Liver (tissue), 9 donors: ENCODE results near the gene TNFRSF17. TPM values are rescaled to one million over a fixed set of nuclear protein-coding genes. Genes with fewer than 3 reads are reported as not detected.

ENCODE experiments used
- DNase-seq: peaks from one replicate; pipeline ENCODE4 v3.0.0-alpha.2; 2017; ENCODE audit warnings: low spot score
- H3K27ac ChIP-seq, 2 donors: one replicate each; pipeline ENCODE4 v1.7.0; 2013; ENCODE audit warnings: inconsistent platforms in 2 of 2, low read length in 2 of 2, control low read depth in 1 of 2, low read depth in 1 of 2, mild to moderate bottlenecking in 1 of 2
- H3K27me3 ChIP-seq, 4 donors: one replicate each; pipeline versions ENCODE4 v1.6.1 to v1.7.0; 2013; ENCODE audit warnings: low read length in 3 of 4, inconsistent platforms in 1 of 4, mild to moderate bottlenecking in 1 of 4, moderate library complexity in 1 of 4; ENCODE audit not compliant: control insufficient read depth in 4 of 4, insufficient read depth in 4 of 4
- H3K36me3 ChIP-seq, 4 donors: one replicate each; pipeline versions ENCODE4 v1.6.1 to v1.7.0; 2013; ENCODE audit warnings: low read length in 3 of 4, mild to moderate bottlenecking in 3 of 4, low read depth in 1 of 4, moderate library complexity in 1 of 4; ENCODE audit not compliant: control insufficient read depth in 4 of 4, insufficient read depth in 3 of 4
- H3K4me1 ChIP-seq, 4 donors: one replicate each; pipeline versions ENCODE4 v1.6.1 to v1.7.0; 2013; ENCODE audit warnings: low read length in 3 of 4, mild to moderate bottlenecking in 3 of 4, moderate library complexity in 1 of 4; ENCODE audit not compliant: control insufficient read depth in 4 of 4, insufficient read depth in 4 of 4
- H3K4me3 ChIP-seq, 3 donors: one replicate each; pipeline versions ENCODE4 v1.6.1 to v1.7.0; 2013; ENCODE audit warnings: low read length in 3 of 3, control low read depth in 1 of 3, low read depth in 1 of 3, mild to moderate bottlenecking in 1 of 3
- H3K9ac ChIP-seq, 2 donors: one replicate each; pipeline ENCODE4 v1.7.0; 2013; ENCODE audit warnings: low read length in 2 of 2, mild to moderate bottlenecking in 2 of 2, moderate library complexity in 2 of 2, control low read depth in 1 of 2, low read depth in 1 of 2
- H3K9me3 ChIP-seq, 4 donors: one replicate each; pipeline versions ENCODE4 v1.6.1 to v1.7.0; 2013; ENCODE audit warnings: low read length in 3 of 4; ENCODE audit not compliant: control insufficient read depth in 4 of 4
- ATF3 ChIP-seq: IDR thresholded peaks from 2 replicates; pipeline ENCODE4 v1.6.1; 2016; ENCODE audit warnings: antibody characterized with exemption
- CTCF ChIP-seq: fragments of 150-350 bp; IDR thresholded peaks from 2 replicates; pipeline ENCODE4 v1.5.1; 2017; ENCODE audit warnings: improper control_type of control experiment, low read depth, low read length; ENCODE audit not compliant: missing input control
- EGR1 ChIP-seq, 2 donors: IDR thresholded peaks; 2 replicates each; pipeline ENCODE4 v1.6.1; 2016 to 2018; ENCODE audit warnings: antibody characterized with exemption in 2 of 2, low read depth in 2 of 2
- FOXA1 ChIP-seq: IDR thresholded peaks from 2 replicates; pipeline ENCODE4 v1.6.1; 2016; ENCODE audit warnings: antibody characterized with exemption
- FOXA2 ChIP-seq: IDR thresholded peaks from 2 replicates; pipeline ENCODE4 v1.6.1; 2016; ENCODE audit warnings: antibody characterized with exemption
- GABPA ChIP-seq, 2 donors: IDR thresholded peaks in 1 of 2; conservative IDR thresholded peaks in 1 of 2; 2 replicates each; pipeline ENCODE4 v1.6.1; 2016; ENCODE audit warnings: antibody characterized with exemption in 2 of 2, mild to moderate bottlenecking in 1 of 2, moderate library complexity in 1 of 2
- HNF4A ChIP-seq, 2 donors: conservative IDR thresholded peaks; 2 replicates each; pipeline ENCODE4 v1.6.1; 2016; ENCODE audit warnings: antibody characterized with exemption in 2 of 2, mild to moderate bottlenecking in 2 of 2
- HNF4G ChIP-seq: IDR thresholded peaks from 2 replicates; pipeline ENCODE4 v1.6.1; 2016; ENCODE audit warnings: antibody characterized with exemption
- JUND ChIP-seq, 2 donors: IDR thresholded peaks; 2 replicates each; pipeline ENCODE4 v1.6.1; 2016; ENCODE audit warnings: antibody characterized with exemption in 2 of 2
- MAX ChIP-seq: IDR thresholded peaks from 2 replicates; pipeline ENCODE4 v1.6.1; 2016; ENCODE audit warnings: antibody characterized with exemption
- NR2F2 ChIP-seq: IDR thresholded peaks from 2 replicates; pipeline ENCODE4 v1.6.1; 2016; ENCODE audit warnings: antibody characterized with exemption
- RAD21 ChIP-seq, 2 donors: IDR thresholded peaks; 2 replicates each; pipeline ENCODE4 v1.6.1; 2016; ENCODE audit warnings: antibody characterized with exemption in 2 of 2, mild to moderate bottlenecking in 2 of 2
- REST ChIP-seq: IDR thresholded peaks from 2 replicates; pipeline ENCODE4 v1.6.1; 2016; ENCODE audit warnings: antibody characterized with exemption, mild to moderate bottlenecking
- RXRA ChIP-seq, 2 donors: IDR thresholded peaks; 2 replicates each; pipeline ENCODE4 v1.6.1; 2017 to 2018; ENCODE audit warnings: antibody characterized with exemption in 2 of 2, mild to moderate bottlenecking in 1 of 2
- SP1 ChIP-seq: IDR thresholded peaks from 2 replicates; pipeline ENCODE4 v1.6.1; 2018; ENCODE audit warnings: antibody characterized with exemption, mild to moderate bottlenecking
- TAF1 ChIP-seq: conservative IDR thresholded peaks from 2 replicates; pipeline ENCODE4 v1.6.1; 2016; ENCODE audit warnings: antibody characterized with exemption, mild to moderate bottlenecking
- YY1 ChIP-seq: IDR thresholded peaks from 2 replicates; pipeline ENCODE4 v1.6.1; 2016; ENCODE audit warnings: antibody characterized with exemption, mild to moderate bottlenecking
- ZBTB33 ChIP-seq: IDR thresholded peaks from 2 replicates; pipeline ENCODE4 v1.6.1; 2016; ENCODE audit warnings: antibody characterized with exemption
- WGBS: extraction: QIAGEN DNeasy Blood & Tissue Kit; methylation state at CpG from one replicate; pipeline ENCODE4 v1.1.7; 2013; 5-methylcytosine and 5-hydroxymethylcytosine counted together
- polyA plus RNA-seq, 2 donors: library from polyadenylated mRNA; stranded (reverse) in 1 of 2; unstranded in 1 of 2; fragments of 200-250 nt in 1 of 2; fragments of >200 nt in 1 of 2; fragmentation: Nextera tagmentation in 1 of 2; extraction: Ambion mirVana in 1 of 2; gene quantifications; one replicate each; pipeline versions ENCODE4 v1.2.1 to v1.2.3, GENCODE V29; 2013 to 2015
- total RNA-seq, 2 donors: library from RNA; depleted of rRNA; stranded (reverse); fragments of >200 nt; gene quantifications; one replicate each; pipeline ENCODE4 v1.2.3, GENCODE V29; 2014
- donor health status: healthy.
- donor health status: healthy.
- donor health status: healthy.
- donor health status: healthy.
- donor health status: healthy.

TNFRSF17 gene
- total and polyA plus RNA-seq, 4 donors, result 0.17 to 2.6 (median 0.28) TPM; not detected in 1

GRCh38 chr16:11992008-11992584 lies 27.1 kb downstream of the TNFRSF17 start (continued):
- TF ChIP-seq CTCF (no peak), FOXA1 (no peak)

GRCh38 chr16:11992586-11993524 lies 27.8 kb downstream of the TNFRSF17 start:
- H3K9ac ChIP-seq, result no peak overlapping the region
- no peak overlapping the region for H3K4me3 ChIP-seq
- WGBS, result 96% methylated on average over 16 of the region's 16 CpGs
- TF ChIP-seq JUND (IDR thresholded peaks at IDR 0.05) (no peak), YY1 (no peak), SP1 (no peak), ZBTB33 (no peak), GABPA (IDR thresholded peaks at IDR 0.05 in 1 of 2, conservative IDR thresholded peaks at IDR 0.05 in 1 of 2) (no peak), MAX (no peak), TAF1 (no peak), EGR1 (IDR thresholded peaks at IDR 0.05; ENCODE audit: low read depth in 2 of 2) (no peak), HNF4G (no peak), ATF3 (no peak), REST (no peak), RAD21 (IDR thresholded peaks at IDR 0.05) (no peak), FOXA2 (no peak), RXRA (IDR thresholded peaks at IDR 0.05) (no peak), NR2F2 (no peak), FOXA1 (no peak), HNF4A (conservative IDR thresholded peaks at IDR 0.05) (no peak), CTCF (no peak)
- no peaks in the 10 kb centered on the region for H3K9me3 ChIP-seq
- DNase-seq, result no peak
- no peaks in the 10 kb centered on the region for H3K36me3 ChIP-seq
- H3K4me1 ChIP-seq, result no peaks in the 10 kb centered on the region
- H3K27me3 ChIP-seq, result no peaks in the 10 kb centered on the region
- H3K27ac ChIP-seq, result no peak overlapping the region
